GM23248 (cell line): Measurements from ENCODE around the gene DROSHA. TPM values are rescaled to one million over a fixed set of nuclear protein-coding genes. Genes with fewer than 3 reads are reported as not detected.
"Not testable (repeated sequence)": the region's sequence is repeated elsewhere in the genome, so short reads cannot be mapped to it uniquely, and the experiment has no call there.

Source experiments
- DNase-seq: peaks from one replicate; pipeline ENCODE4 v3.0.0-alpha.2; 2015
- H2AFZ ChIP-seq: fragments of 200-600 bp; sonication (generic); 2 replicates; pipeline ENCODE4 v1.6.1; 2016; ENCODE audit warnings: antibody characterized with exemption
- H3F3A ChIP-seq: fragments of 200-600 bp; sonication (generic); 2 replicates; pipeline ENCODE4 v1.6.1; 2016; ENCODE audit warnings: mild to moderate bottlenecking, antibody characterized with exemption, mixed run types; ENCODE audit not compliant: insufficient read depth
- H3K27ac ChIP-seq: fragments of 200-600 bp; sonication (generic); 2 replicates; pipeline ENCODE4 v1.5.1; 2016; ENCODE audit warnings: mild to moderate bottlenecking
- H3K27me3 ChIP-seq: fragments of 200-600 bp; sonication (generic); replicated peaks from 2 replicates; pipeline ENCODE4 v1.6.1; 2016; ENCODE audit warnings: mild to moderate bottlenecking; ENCODE audit not compliant: insufficient read depth
- H3K36me3 ChIP-seq: fragments of 200-600 bp; sonication (generic); 2 replicates; pipeline ENCODE4 v1.6.1; 2016; ENCODE audit warnings: low read depth, mild to moderate bottlenecking
- H3K4me1 ChIP-seq: fragments of 200-600 bp; sonication (generic); 2 replicates; pipeline ENCODE4 v1.6.1; 2016; ENCODE audit warnings: mild to moderate bottlenecking; ENCODE audit not compliant: insufficient read depth
- H3K4me2 ChIP-seq: fragments of 200-600 bp; sonication (generic); one replicate; pipeline ENCODE4 v1.6.1; 2016; ENCODE audit warnings: mild to moderate bottlenecking; ENCODE audit not compliant: unreplicated experiment
- H3K4me3 ChIP-seq: fragments of 200-600 bp; sonication (generic); 2 replicates; pipeline ENCODE4 v1.5.1; 2016; ENCODE audit warnings: mild to moderate bottlenecking
- H3K79me2 ChIP-seq: fragments of 200-600 bp; sonication (generic); 2 replicates; pipeline ENCODE4 v1.6.1; 2016; ENCODE audit warnings: mild to moderate bottlenecking; ENCODE audit not compliant: insufficient read depth
- H3K9ac ChIP-seq: fragments of 200-600 bp; sonication (generic); 2 replicates; pipeline ENCODE4 v1.6.1; 2016; ENCODE audit warnings: mild to moderate bottlenecking
- H3K9me2 ChIP-seq: fragments of 200-600 bp; sonication (generic); 2 replicates; pipeline ENCODE4 v1.6.1; 2016; ENCODE audit warnings: mixed run types, mild to moderate bottlenecking, moderate library complexity; ENCODE audit not compliant: insufficient read depth
- H3K9me3 ChIP-seq: fragments of 200-600 bp; sonication (generic); one replicate; pipeline ENCODE4 v1.6.1; 2017; ENCODE audit warnings: low read depth
- H4K20me1 ChIP-seq: fragments of 200-600 bp; sonication (generic); 2 replicates; pipeline ENCODE4 v1.6.0; 2016; ENCODE audit not compliant: insufficient read depth
- EZH2 ChIP-seq: fragments of 200-600 bp; sonication (generic); IDR thresholded peaks from 2 replicates; pipeline ENCODE4 v1.6.1; 2018; ENCODE audit warnings: antibody characterized with exemption, mild to moderate bottlenecking; ENCODE audit not compliant: insufficient read depth, poor library complexity, severe bottlenecking
- EZH2phosphoT487 ChIP-seq: fragments of 200-600 bp; sonication (generic); IDR thresholded peaks from 2 replicates; pipeline ENCODE4 v1.6.1; 2018; ENCODE audit warnings: antibody characterized with exemption, moderate library complexity, mild to moderate bottlenecking, low read depth; ENCODE audit not compliant: insufficient read depth
- WGBS, 2 experiments: methylation state at CpG; one replicate each; pipeline ENCODE4 v1.1.6; 2015 to 2017; ENCODE audit warnings: low lambda C conversion rate in 2 of 2, low coverage in 1 of 2; ENCODE audit errors: missing lambda C conversion rate in 2 of 2; 5-methylcytosine and 5-hydroxymethylcytosine counted together
- in situ Hi-C: fragments of 300-500 bp; cut with MboI; formaldehyde crosslinking; loops from 2 replicates; pipeline ENCODE4 v1.15.0; 2020
- polyA plus RNA-seq: library from polyadenylated mRNA; unstranded; fragments of >200 nt; fragmentation: Nextera tagmentation; extraction: Ambion mirVana; gene quantifications from 2 replicates; pipeline ENCODE4 v1.2.1, GENCODE V29; 2016
- total RNA-seq: library from RNA; depleted of rRNA; stranded (reverse); fragments of >200 nt; shearing (Covaris generic); gene quantifications from 2 replicates; pipeline ENCODE4 v1.2.3, GENCODE V29; 2014

DROSHA gene
- total and polyA plus RNA-seq, 2 experiments from 2014 or later: 26.0 to 28.7 TPM

GRCh38 chr5:31574772-31575171 is 42.9 kb upstream of the DROSHA start:
- Histone ChIP-seq H3F3A (no peaks in the 10 kb centered on the region), H4K20me1 (no peaks in the 10 kb centered on the region), H3K4me1 (no peaks in the 10 kb centered on the region), H3K9me3 (no peaks in the 10 kb centered on the region), H3K36me3 (no peaks in the 10 kb centered on the region), H2AFZ (no peak overlapping the region), H3K27me3 (peaks cover 15% of the 10 kb centered on the region; the same call in 1 of the 2 replicates), H3K4me2 (no peak overlapping the region), H3K9ac (no peak overlapping the region), H3K27ac (no peak overlapping the region), H3K79me2 (no peaks in the 10 kb centered on the region), H3K4me3 (no peak overlapping the region), H3K9me2 (no peaks in the 10 kb centered on the region)
- 43% methylated on average over 4 of the region's 4 CpGs for WGBS, 2 experiments
- TF ChIP-seq EZH2phosphoT487 (no peak), EZH2 (no peak)
- no peak for DNase-seq
- in situ Hi-C loops: loop anchor here (10.0 kb wide), 1 partner anchor 520 kb away; no protein-coding TSS in a partner anchor

- Histone ChIP-seq H3K4me2 (no peak overlapping the region), H3K9me2 (no peaks in the 10 kb centered on the region), H3K27me3 (peaks cover 11% of the 10 kb centered on the region; the same call in 1 of the 2 replicates), H3K79me2 (no peaks in the 10 kb centered on the region), H3K9ac (no peak overlapping the region), H3K4me1 (no peaks in the 10 kb centered on the region), H3F3A (no peaks in the 10 kb centered on the region), H3K27ac (no peak overlapping the region), H4K20me1 (no peaks in the 10 kb centered on the region), H3K36me3 (no peaks in the 10 kb centered on the region), H2AFZ (no peak overlapping the region), H3K4me3 (no peak overlapping the region), H3K9me3 (no peaks in the 10 kb centered on the region)
- no peak for TF ChIP-seq EZH2phosphoT487
- no peak for TF ChIP-seq EZH2
- 80 to 83% methylated on average over 10 of the region's 10 CpGs for WGBS, 2 experiments
- no peak for DNase-seq
- in situ Hi-C loops: loop anchor here (10.0 kb wide), 1 partner anchor 521 kb away; no protein-coding TSS in a partner anchor
Observed at GRCh38 chr5:31573494-31574142, 41.7 kb upstream of the DROSHA start.

DNA sequence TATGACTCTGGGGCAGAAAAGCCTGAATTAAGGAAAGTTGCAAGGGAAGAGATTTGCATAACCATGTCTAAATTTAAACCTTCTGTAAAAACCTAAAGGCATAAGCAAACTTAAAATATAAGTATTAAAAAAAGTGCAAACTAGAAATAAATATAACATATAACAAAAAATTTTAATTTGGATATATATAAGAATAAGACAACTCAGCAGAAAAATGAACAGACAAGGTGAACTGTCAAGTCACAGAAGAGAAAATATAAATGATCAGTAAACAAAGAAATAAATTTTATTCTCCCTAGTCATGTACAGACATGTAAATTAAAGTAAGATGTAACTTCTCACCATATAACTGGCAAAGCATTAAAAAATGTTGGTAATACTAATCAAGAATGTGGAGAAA is 37.2 kb upstream of the DROSHA start:
- in situ Hi-C loops: no loop called here
- H2AFZ ChIP-seq: no peak overlapping the region

DNA sequence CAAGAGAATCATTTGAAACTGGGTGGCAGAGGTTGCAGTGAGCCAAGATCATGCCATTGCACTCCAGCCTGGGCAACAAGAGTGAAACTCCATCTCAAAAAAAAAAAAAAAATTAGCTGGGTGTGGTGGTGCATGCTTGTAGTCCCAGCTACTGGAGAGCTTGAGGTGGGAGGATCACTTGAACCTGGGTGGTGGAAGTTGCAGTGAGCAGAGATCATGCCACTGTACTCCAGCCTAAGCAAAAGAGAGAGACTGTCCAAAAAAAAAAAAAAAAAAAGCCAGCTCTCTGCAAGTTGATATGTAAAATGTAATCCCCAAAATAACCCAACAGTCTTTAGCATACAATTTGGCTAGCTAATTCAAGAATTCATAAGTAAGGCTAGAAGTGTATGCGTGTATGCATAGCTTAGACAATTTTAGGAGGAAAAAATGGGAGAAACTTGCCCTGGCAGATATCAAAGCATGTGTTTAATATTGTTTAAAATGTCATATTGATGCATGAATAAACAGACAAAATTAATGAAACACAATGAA is 36.5 kb upstream of the DROSHA start:
- no peaks in the 10 kb centered on the region for H3F3A ChIP-seq
- 0 out of 2 replicates have a peak, but pooled peaks cover 7% of the 10 kb centered on the region for H3K27me3 ChIP-seq
- H2AFZ ChIP-seq: no peak overlapping the region
- H3K36me3 ChIP-seq: no peaks in the 10 kb centered on the region
- H3K4me3 ChIP-seq: no peak overlapping the region
- WGBS, 2 experiments: 85 to 90% methylated on average over 1 of the region's 1 CpG
- no peaks in the 10 kb centered on the region for H3K9me2 ChIP-seq
- H3K4me1 ChIP-seq: no peaks in the 10 kb centered on the region
- H3K9me3 ChIP-seq: no peaks in the 10 kb centered on the region
- H4K20me1 ChIP-seq: no peaks in the 10 kb centered on the region
- H3K9ac ChIP-seq: no peak overlapping the region
- no peaks in the 10 kb centered on the region for H3K79me2 ChIP-seq
- H3K27ac ChIP-seq: no peak overlapping the region
- DNase-seq: no peak
- in situ Hi-C loops: no loop called here
- H3K4me2 ChIP-seq: no peak overlapping the region
- TF ChIP-seq EZH2phosphoT487: no peak
- no peak for TF ChIP-seq EZH2

More for the DNA sequence above, 37.2 kb upstream of the DROSHA start:
- Histone ChIP-seq H3K4me1 (no peaks in the 10 kb centered on the region), H3K4me2 (no peak overlapping the region), H4K20me1 (no peaks in the 10 kb centered on the region), H3K9me3 (no peaks in the 10 kb centered on the region), H3K79me2 (no peaks in the 10 kb centered on the region), H3K36me3 (no peaks in the 10 kb centered on the region), H3K9ac (no peak overlapping the region), H3K4me3 (no peak overlapping the region), H3K9me2 (no peaks in the 10 kb centered on the region), H3K27me3 (0 out of 2 replicates have a peak, but pooled peaks cover 7% of the 10 kb centered on the region), H3F3A (no peaks in the 10 kb centered on the region), H3K27ac (no peak overlapping the region)
- DNase-seq: no peak
- TF ChIP-seq EZH2phosphoT487: no peak
- TF ChIP-seq EZH2: no peak

DNA sequence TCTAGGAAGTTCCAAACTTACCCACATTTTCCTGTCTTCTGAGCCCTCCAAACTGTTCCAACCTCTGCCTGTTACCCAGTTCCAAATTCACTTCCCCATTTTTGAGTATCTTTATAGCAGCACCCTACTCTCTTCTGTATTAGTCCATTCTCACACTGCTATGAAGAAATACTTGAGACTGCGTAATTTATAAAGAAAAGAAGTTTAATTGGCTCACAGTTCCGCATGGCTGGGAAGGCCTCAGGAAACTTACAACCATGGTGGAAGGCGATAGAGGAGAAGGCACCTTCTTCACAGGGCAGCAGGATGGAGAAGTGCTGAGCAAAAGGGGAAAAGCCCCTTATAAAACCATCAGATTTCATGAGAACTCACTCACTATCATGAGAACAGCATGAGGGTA is 34.5 kb upstream of the DROSHA start:
- 64 to 65% methylated on average over 3 of the region's 3 CpGs for WGBS, 2 experiments
- H3K4me1 ChIP-seq, H3K27me3 ChIP-seq, H3K9me3 ChIP-seq, H4K20me1 ChIP-seq, H3K4me3 ChIP-seq, H3K4me2 ChIP-seq, H2AFZ ChIP-seq, H3K9ac ChIP-seq, H3K27ac ChIP-seq, H3K36me3 ChIP-seq, DNase-seq, in situ Hi-C loops, H3K79me2 ChIP-seq, H3K9me2 ChIP-seq, H3F3A ChIP-seq: not testable (repeated sequence)
